Activated T-cell treated with anti-CD3 and anti-CD28 coated beads, Interleukin-2, amount 50 U/mL, for 1 hour (primary cell): Measurements from ENCODE around the gene TMEM252.

Experiments used
- DNase-seq: peaks from one replicate; pipeline ENCODE4 v3.0.0-alpha.2; 2020

TMEM252 gene

GRCh38 chr9:68541568-68541967 is 885 bp upstream of the TMEM252 start:
- DNase-seq, result no peak

GRCh38 chr9:68538200-68538599 is 2.5 kb downstream of the TMEM252 start:
- no peak for DNase-seq

- DNase-seq, result no peak
Observed at GRCh38 chr9:68537616-68537880, 3.1 kb downstream of the TMEM252 start.

- DNase-seq, result no peak
Observed at GRCh38 chr9:68536876-68537615, 3.6 kb downstream of the TMEM252 start.

DNA sequence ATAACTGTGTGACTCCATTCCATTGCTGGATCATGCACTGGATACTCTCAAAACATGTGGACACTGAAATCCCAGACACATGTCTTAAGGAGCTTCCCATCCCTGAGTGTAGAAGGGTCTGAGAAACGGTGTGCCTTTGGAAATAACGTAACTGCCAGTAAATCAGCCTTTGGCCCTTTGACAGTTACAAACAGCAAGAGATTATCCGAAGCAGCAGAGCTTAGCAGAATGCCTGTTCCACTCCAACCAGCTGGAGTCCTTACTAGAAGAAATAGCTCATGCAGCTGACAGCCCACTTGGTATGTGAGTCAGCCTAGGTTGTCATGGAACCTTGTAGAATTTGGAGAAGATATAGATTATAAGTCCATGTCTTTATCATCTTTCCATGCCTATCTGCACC is 7.0 kb downstream of the TMEM252 start:
- no peak for DNase-seq

DNA sequence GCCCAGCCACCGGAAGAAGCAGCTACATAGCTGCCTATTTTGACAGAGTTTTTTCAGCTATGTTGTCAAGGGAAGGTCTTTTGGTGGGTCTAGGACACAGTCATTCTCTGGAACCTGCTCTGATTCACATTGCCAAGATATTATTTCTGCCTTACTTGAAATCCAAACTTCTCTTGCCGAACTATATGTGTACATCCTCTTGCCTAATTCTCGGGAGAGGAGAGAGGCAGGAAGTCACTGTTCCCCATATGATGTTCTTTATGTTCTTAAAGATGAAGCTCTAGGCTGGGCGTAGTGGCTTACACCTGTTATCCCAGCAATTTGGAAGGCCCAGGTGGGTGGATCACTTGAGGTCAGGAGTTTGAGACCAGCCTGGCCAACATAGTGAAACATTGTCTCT is 8.6 kb downstream of the TMEM252 start:
- no peak for DNase-seq

GRCh38 chr9:68530618-68531017 is 10.1 kb downstream of the TMEM252 start:
- DNase-seq, result no peak

DNA sequence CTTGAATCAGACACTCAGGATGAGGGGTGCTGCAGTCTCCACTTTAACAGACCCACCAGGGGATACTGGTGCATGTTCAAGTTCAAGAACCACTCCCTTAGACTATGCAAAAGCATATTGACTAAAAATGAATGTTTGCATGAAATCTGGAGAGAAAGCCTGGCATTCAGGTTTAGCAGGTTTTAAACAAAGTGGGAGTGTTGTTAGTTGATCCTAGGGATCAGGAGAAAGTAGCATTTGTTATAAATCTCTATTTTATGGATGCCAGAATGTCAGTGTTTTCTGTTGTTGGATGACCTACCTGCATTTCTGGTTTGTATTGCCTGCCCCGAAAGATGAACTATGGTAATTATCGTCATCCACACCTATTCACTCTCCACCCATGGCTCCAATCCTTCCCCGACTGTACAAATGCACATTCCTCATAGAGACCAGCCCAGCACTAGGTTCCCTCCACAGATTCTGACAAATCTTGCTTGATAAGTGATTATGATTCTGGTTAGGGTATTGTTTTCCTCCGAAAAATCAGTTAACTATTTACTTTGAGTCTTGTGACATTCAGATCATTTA is 17.2 kb downstream of the TMEM252 start:
- DNase-seq, result no peak

GRCh38 chr9:68522954-68523353 is 17.7 kb downstream of the TMEM252 start:
- no peak for DNase-seq

DNA sequence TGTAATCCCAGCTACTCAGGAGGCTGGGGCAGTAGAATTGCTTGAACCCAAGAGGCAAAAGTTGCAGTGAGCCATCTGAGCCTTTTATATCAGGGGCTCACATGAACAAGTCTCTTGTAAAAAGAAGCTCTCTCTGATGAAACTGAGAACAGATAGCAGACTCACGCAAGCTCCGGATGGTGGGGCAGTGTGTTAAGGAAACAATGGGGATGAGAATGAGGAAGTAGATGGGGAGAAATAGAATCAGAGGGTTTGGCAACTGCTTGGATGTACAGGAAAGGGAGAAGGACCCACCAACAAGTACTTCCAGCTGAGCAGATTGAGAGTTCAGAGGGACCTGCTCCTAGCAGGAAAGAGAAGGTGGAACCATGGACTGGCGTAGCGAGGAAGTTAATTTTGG is 18.6 kb downstream of the TMEM252 start:
- DNase-seq, result no peak

GRCh38 chr9:68515326-68516017 is 25.2 kb downstream of the TMEM252 start:
- DNase-seq, result no peak

- no peak for DNase-seq
Observed at GRCh38 chr9:68513981-68514380, 26.7 kb downstream of the TMEM252 start.

DNA sequence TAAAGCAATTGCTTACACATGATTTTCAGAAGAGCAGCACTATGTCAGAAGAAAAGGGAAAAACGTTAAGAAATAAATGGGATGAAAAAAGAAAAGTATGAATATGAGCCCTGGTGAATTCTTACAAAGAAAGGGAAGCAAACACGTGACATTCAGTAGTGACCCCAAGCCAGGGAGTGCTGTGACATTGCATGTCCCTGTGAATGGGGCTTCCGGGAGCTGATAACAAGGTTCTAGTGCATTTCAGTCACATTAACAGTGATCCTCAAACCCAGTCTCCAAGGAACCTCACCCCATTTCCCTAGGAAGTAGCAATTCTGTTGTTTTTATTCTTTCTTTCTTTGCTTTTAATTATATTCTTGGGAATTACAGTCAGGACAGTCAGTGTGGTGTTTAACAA is 27.3 kb downstream of the TMEM252 start:
- no peak for DNase-seq

DNA sequence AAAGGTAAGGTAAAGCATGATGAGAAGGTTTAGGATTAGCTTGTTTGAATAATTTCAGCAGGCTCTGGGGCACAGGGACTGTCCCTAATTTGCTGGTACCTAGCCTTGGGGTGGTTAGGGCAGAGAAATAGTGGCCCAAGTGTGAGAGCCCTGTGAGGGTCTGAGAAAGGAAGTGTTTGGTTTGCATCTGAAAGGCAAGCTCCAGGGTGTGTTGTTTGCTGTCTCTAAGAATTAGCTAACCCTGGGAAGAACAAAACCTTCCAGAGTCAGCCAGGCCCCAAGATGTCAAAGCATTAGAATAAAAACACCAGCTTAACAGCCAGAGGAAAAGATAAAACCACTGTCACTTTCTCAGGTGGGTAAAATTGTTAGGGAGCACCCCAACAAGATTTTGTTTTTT is 31.0 kb downstream of the TMEM252 start:
- no peak for DNase-seq

DNA sequence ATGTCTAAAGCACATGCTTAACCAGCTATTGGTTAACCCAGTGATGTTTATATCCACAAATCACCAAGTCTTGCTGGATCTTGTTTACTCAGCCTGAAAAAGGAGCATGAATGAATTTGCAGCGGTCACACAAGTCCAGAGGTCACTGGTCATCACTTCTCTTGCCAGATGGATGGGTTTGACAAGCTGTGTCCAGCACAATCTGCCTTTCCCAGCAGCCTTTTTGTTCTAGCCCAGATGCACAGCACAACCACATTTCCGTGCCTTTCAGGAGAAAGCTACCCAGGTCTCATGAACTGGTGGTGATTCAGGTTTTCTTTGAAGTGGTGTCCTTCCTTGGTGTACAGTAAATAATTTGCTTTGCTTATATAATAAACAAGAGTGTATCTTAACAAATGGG is 32.1 kb downstream of the TMEM252 start:
- DNase-seq, result no peak

- DNase-seq, result no peak
Observed at GRCh38 chr9:68507806-68508145, 32.9 kb downstream of the TMEM252 start.

- no peak for DNase-seq
Observed at GRCh38 chr9:68507130-68507805, 33.4 kb downstream of the TMEM252 start.

- DNase-seq, result no peak
Observed at GRCh38 chr9:68506551-68506950, 34.1 kb downstream of the TMEM252 start.

GRCh38 chr9:68505681-68506409 is 34.8 kb downstream of the TMEM252 start:
- no peak for DNase-seq

DNA sequence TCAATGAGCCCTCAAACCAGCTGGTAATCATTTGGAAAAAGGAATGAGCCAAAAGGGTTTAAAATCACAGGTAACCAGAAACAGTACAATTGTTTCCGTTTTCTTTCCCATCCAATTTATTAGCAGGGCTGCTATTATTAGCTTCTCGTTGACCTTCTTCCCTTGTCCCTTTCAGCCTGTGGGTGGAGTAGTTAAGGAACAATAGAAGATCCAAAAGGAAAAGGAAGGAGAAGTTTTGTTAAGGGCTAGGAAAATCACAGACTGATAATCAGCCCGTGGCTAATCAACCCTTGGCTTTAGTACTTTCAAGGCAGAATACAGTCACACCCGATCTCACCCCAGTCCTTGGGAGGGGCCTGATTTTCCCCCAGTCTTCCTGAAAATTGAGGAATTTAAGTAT is 38.4 kb downstream of the TMEM252 start:
- DNase-seq, result no peak

DNA sequence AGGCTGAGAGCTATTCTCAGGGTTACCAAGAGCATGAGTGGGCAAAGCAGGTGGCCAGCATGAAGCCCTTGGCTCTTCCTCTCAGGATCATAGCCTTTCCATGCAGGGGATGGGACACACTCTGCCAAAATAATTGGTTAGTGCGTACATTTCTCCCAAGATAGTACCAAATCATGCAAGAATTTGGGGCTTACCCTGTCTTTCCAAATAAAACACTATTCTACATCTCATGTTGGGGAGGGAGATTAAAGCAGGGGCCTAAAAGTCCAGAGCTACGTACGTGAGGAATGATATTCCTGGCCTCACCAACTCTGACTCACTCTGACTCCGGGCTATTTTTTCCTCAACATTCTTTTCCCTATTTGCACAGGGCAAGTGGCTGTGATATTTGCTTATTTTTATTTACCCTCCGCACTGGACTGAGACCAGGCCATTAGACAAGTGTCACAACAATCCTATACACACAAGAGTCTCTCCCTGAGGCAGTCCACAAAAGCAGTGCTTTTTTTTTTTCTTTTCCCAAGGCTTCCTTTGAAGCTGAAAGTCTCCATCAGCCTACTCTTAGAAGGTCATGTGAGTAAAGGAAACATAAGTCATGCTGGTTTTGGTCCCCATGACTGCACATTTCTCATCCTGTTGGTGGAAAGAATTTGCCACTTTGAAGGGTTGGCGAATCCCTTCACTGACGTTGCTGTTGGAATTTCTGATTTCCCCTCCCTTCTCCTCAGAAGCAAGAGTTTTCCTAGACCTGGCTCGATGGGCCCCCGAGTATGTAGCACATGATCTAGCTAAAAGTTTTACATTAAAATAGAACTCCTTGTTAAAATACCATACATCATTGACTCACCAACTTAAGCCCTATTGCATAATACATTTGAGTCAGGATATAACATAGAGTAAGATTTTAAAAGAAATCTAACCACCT is 40.0 kb downstream of the TMEM252 start:
- DNase-seq, result no peak

DNA sequence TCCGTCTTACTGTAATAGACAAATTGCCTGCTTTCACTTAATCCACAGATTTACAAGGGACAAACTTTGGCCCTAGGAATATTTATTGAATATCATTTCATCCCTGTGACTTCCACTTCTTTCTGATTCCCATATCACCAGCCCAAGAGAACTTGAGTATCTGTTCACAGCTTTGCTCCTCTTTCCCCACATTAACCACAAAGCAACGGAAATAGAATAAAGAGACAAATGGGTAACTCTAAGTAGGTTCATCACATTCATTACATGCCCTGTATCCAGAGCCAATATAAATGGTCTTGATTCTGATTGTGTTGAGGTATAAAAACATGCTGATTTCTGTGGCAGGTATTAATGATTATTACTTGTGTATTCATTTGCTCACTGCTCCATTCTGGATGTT is 41.9 kb downstream of the TMEM252 start:
- no peak for DNase-seq
